IPS-20b (cell line): ENCODE results near the gene APPBP2.
"Not testable (repeated sequence)": the region's sequence is repeated elsewhere in the genome, so short reads cannot be mapped to it uniquely, and the experiment has no call there.

Experiments used
- H3K27ac ChIP-seq: one replicate; pipeline ENCODE4 v1.5.1; 2013; ENCODE audit warnings: low read length
- H3K27me3 ChIP-seq: 2 replicates; pipeline ENCODE4 v1.6.1; 2013; ENCODE audit warnings: mild to moderate bottlenecking, low read length, inconsistent platforms; ENCODE audit not compliant: insufficient read depth
- H3K36me3 ChIP-seq: 2 replicates; pipeline ENCODE4 v1.6.1; 2013; ENCODE audit warnings: low read depth, mild to moderate bottlenecking, inconsistent platforms, low read length, moderate library complexity; ENCODE audit not compliant: insufficient read depth
- H3K4me1 ChIP-seq: 2 replicates; pipeline ENCODE4 v1.6.1; 2013; ENCODE audit warnings: mild to moderate bottlenecking, control low read depth, inconsistent platforms, low read length, moderate library complexity; ENCODE audit not compliant: insufficient read depth
- H3K4me3 ChIP-seq: 2 replicates; pipeline ENCODE4 v1.5.1; 2013; ENCODE audit warnings: mild to moderate bottlenecking, low read length, inconsistent platforms
- H3K9ac ChIP-seq: 2 replicates; pipeline ENCODE4 v1.6.1; 2013; ENCODE audit warnings: low read depth, mild to moderate bottlenecking, inconsistent platforms, low read length, moderate library complexity
- H3K9me3 ChIP-seq: 2 replicates; pipeline ENCODE4 v1.6.1; 2013; ENCODE audit warnings: mild to moderate bottlenecking, low read depth, low read length, inconsistent platforms; ENCODE audit not compliant: insufficient read depth

Gene APPBP2

DNA sequence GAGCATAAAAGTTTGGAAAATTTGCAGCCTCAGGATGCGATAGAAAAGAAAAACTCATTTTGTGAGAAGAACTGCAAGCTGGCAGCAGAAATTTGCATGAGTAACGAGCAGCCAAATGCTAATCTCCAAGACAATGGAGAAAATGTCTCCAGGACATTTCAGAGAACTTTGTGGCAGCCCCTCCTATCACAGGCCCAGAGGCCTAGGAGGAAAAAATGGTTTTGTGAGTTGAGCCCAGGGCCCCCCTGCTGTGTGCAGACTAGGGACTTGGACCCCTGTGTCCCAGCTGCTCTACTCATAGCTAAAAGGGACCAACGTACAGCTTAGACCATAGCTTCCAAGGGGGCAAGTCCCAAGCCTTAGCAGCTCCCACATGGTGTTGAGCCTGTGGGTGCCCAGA, 34.3 kb downstream of the APPBP2 start:
- H3K36me3 ChIP-seq, result peaks cover 72% of the 10 kb centered on the region

GRCh38 chr17:60490594-60490993, 35.4 kb downstream of the APPBP2 start:
- H3K9ac ChIP-seq, H3K4me1 ChIP-seq, H3K27ac ChIP-seq, H3K27me3 ChIP-seq, H3K4me3 ChIP-seq: not testable (repeated sequence)
- H3K9me3 ChIP-seq, result peaks cover 83% of the 10 kb centered on the region
- peaks cover 64% of the 10 kb centered on the region for H3K36me3 ChIP-seq

More for the DNA sequence above, 34.3 kb downstream of the APPBP2 start:
- H3K27ac ChIP-seq, result no peak overlapping the region
- H3K9ac ChIP-seq, result no peak overlapping the region
- H3K9me3 ChIP-seq, result peaks cover 78% of the 10 kb centered on the region
- H3K27me3 ChIP-seq, result no peaks in the 10 kb centered on the region
- no peaks in the 10 kb centered on the region for H3K4me1 ChIP-seq
- H3K4me3 ChIP-seq, result no peak overlapping the region

GRCh38 chr17:60481604-60482003, 44.4 kb downstream of the APPBP2 start:
- no peaks in the 10 kb centered on the region for H3K27me3 ChIP-seq

GRCh38 chr17:60473788-60474187, 52.3 kb downstream of the APPBP2 start:
- no peaks in the 10 kb centered on the region for H3K4me1 ChIP-seq
- no peak overlapping the region for H3K4me3 ChIP-seq
- peaks cover 27% of the 10 kb centered on the region for H3K36me3 ChIP-seq
- H3K27me3 ChIP-seq, result no peaks in the 10 kb centered on the region
- no peaks in the 10 kb centered on the region for H3K9me3 ChIP-seq
- no peak overlapping the region for H3K9ac ChIP-seq
- no peak overlapping the region for H3K27ac ChIP-seq

More at GRCh38 chr17:60481604-60482003, 44.4 kb downstream of the APPBP2 start:
- H3K4me1 ChIP-seq, result no peaks in the 10 kb centered on the region
- peaks cover 14% of the 10 kb centered on the region; the same call in 1 of the 2 replicates for H3K9me3 ChIP-seq
- H3K9ac ChIP-seq, result no peak overlapping the region
- H3K27ac ChIP-seq, result no peak overlapping the region
- H3K36me3 ChIP-seq, result peaks cover 17% of the 10 kb centered on the region
- no peak overlapping the region for H3K4me3 ChIP-seq

- Histone ChIP-seq H3K27me3 (no peaks in the 10 kb centered on the region), H3K9me3 (no peaks in the 10 kb centered on the region), H3K4me1 (no peaks in the 10 kb centered on the region), H3K9ac (no peak overlapping the region), H3K4me3 (no peak overlapping the region), H3K36me3 (peaks cover 20% of the 10 kb centered on the region), H3K27ac (no peak overlapping the region)
Observed at GRCh38 chr17:60472449-60472848, 53.6 kb downstream of the APPBP2 start.

DNA sequence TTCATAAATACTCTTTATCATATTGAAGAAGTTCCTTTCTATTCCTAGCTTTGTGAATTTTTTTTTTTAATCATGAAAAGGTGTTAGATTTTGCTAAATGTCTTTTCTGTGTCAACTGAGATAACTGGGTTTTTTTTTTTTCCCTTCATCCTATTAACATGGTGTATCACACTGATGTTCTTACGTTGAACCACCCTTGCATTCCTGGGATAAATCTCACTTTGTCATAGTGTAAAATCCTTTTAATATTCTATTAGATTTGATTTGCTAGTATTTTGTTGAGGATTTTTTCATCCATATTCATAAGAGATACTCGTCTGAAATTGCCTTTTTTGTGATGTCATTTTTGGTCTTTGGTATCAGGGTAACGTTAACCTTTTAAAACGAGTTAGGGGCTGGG, 54.6 kb downstream of the APPBP2 start:
- H3K9ac ChIP-seq, result no peak overlapping the region
- H3K9me3 ChIP-seq, result no peaks in the 10 kb centered on the region
- no peaks in the 10 kb centered on the region for H3K4me1 ChIP-seq
- no peak overlapping the region for H3K27ac ChIP-seq
- H3K4me3 ChIP-seq, result no peak overlapping the region
- no peaks in the 10 kb centered on the region for H3K27me3 ChIP-seq
- H3K36me3 ChIP-seq, result peaks cover 14% of the 10 kb centered on the region

DNA sequence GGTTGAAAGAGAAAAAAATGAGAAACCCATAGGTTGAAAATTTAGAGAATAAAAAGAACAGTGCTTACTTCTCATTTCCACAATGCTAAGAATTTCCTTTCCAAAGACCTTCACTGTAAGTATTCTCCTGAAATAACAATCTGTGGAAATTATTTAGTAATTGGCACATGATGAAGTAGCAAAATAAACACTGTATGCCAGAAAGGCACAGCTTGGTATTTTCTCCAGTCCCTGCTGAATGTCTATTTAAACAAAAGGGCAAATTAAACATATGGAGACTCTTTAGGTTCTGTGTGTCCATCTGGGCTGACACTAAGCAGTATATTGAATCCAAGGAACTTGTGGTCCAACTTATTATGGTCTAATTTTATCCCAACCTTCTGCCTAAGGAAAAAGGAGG, 57.7 kb downstream of the APPBP2 start:
- Histone ChIP-seq H3K9ac (no peak overlapping the region), H3K27me3 (no peaks in the 10 kb centered on the region), H3K27ac (no peak overlapping the region), H3K4me1 (no peaks in the 10 kb centered on the region), H3K9me3 (no peaks in the 10 kb centered on the region), H3K36me3 (peaks cover 39% of the 10 kb centered on the region), H3K4me3 (no peak overlapping the region)

GRCh38 chr17:60464343-60464742, 61.7 kb downstream of the APPBP2 start:
- H3K27ac ChIP-seq, result no peak overlapping the region
- no peak overlapping the region for H3K4me3 ChIP-seq
- no peaks in the 10 kb centered on the region for H3K9me3 ChIP-seq
- H3K9ac ChIP-seq, result no peak overlapping the region
- no peaks in the 10 kb centered on the region for H3K27me3 ChIP-seq
- H3K4me1 ChIP-seq, result no peaks in the 10 kb centered on the region
- H3K36me3 ChIP-seq, result peaks cover 61% of the 10 kb centered on the region

GRCh38 chr17:60463157-60463835, 62.7 kb downstream of the APPBP2 start:
- H3K4me1 ChIP-seq, result no peaks in the 10 kb centered on the region
- H3K27me3 ChIP-seq, result no peaks in the 10 kb centered on the region
- no peaks in the 10 kb centered on the region for H3K9me3 ChIP-seq
- H3K36me3 ChIP-seq, result peaks cover 68% of the 10 kb centered on the region
- H3K9ac ChIP-seq, result no peak overlapping the region
- H3K27ac ChIP-seq, result no peak overlapping the region
- H3K4me3 ChIP-seq, result no peak overlapping the region

DNA sequence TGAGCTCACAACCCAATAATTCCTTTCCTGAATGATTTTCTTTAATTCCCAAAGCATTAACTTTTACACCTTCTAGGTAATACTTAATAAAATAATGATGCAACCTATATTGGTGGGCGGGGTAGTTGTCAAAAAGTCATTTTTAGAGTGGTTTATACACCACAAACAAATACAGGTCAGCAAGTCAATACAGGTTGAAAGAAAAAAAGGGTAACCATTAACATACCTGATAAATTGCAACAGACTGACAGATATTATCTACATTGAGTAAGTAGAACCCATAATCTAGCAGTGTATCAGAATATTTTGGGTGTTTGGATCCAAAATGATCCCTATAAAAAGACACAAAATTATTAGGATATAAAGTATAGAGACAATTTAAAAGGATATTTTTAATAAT, 64.5 kb downstream of the APPBP2 start:
- Histone ChIP-seq H3K27me3 (no peaks in the 10 kb centered on the region), H3K9me3 (no peaks in the 10 kb centered on the region), H3K4me3 (no peak overlapping the region), H3K36me3 (peaks cover 84% of the 10 kb centered on the region), H3K27ac (no peak overlapping the region), H3K9ac (no peak overlapping the region), H3K4me1 (no peaks in the 10 kb centered on the region)

GRCh38 chr17:60457148-60457547, 68.9 kb downstream of the APPBP2 start:
- Histone ChIP-seq H3K9me3 (no peaks in the 10 kb centered on the region), H3K9ac (no peak overlapping the region), H3K4me3 (no peak overlapping the region), H3K27me3 (no peaks in the 10 kb centered on the region), H3K27ac (no peak overlapping the region), H3K36me3 (peaks cover 79% of the 10 kb centered on the region), H3K4me1 (no peaks in the 10 kb centered on the region)

- peaks cover 75% of the 10 kb centered on the region for H3K36me3 ChIP-seq
Observed at GRCh38 chr17:60455378-60455777, 70.7 kb downstream of the APPBP2 start.

More at GRCh38 chr17:60455378-60455777, 70.7 kb downstream of the APPBP2 start:
- Histone ChIP-seq H3K9ac (no peak overlapping the region), H3K27ac (no peak overlapping the region), H3K4me1 (no peaks in the 10 kb centered on the region), H3K27me3 (no peaks in the 10 kb centered on the region), H3K9me3 (no peaks in the 10 kb centered on the region), H3K4me3 (no peak overlapping the region)
